MM.1S (cell line): ENCODE data around the gene UTS2R.

Experiments
- DNase-seq: peaks from one replicate; pipeline ENCODE4 v3.0.0-alpha.2; 2015
- H2AFZ ChIP-seq: fragments of 300-600 bp; sonication (generic); 2 replicates; pipeline ENCODE4 v1.6.0; 2016; ENCODE audit warnings: antibody characterized with exemption, low read length
- H3F3A ChIP-seq: fragments of 300-600 bp; sonication (generic); 2 replicates; pipeline ENCODE4 v1.6.1; 2016; ENCODE audit warnings: mild to moderate bottlenecking, antibody characterized with exemption, low read length, moderate library complexity, mixed read lengths; ENCODE audit not compliant: insufficient read depth
- H3K27ac ChIP-seq: fragments of 300-600 bp; sonication (generic); 2 replicates; pipeline ENCODE4 v1.5.1; 2016; ENCODE audit warnings: mild to moderate bottlenecking, low read length
- H3K27me3 ChIP-seq: fragments of 300-600 bp; sonication (generic); replicated peaks from 2 replicates; pipeline ENCODE4 v1.6.0; 2016; ENCODE audit warnings: low read length; ENCODE audit not compliant: insufficient read depth
- H3K36me3 ChIP-seq: fragments of 300-600 bp; sonication (generic); replicated peaks from 2 replicates; pipeline ENCODE4 v1.6.1; 2016; ENCODE audit warnings: mild to moderate bottlenecking, low read length, mixed read lengths; ENCODE audit not compliant: insufficient read depth
- H3K4me1 ChIP-seq: fragments of 300-600 bp; sonication (generic); 2 replicates; pipeline ENCODE4 v1.6.1; 2016; ENCODE audit warnings: low read length, mixed read lengths
- H3K4me2 ChIP-seq: fragments of 300-600 bp; sonication (generic); 2 replicates; pipeline ENCODE4 v1.6.0; 2016; ENCODE audit warnings: low read depth, low read length
- H3K4me3 ChIP-seq: fragments of 300-600 bp; sonication (generic); 2 replicates; pipeline ENCODE4 v1.5.1; 2016; ENCODE audit warnings: low read length, mixed read lengths
- H3K79me2 ChIP-seq: fragments of 300-600 bp; sonication (generic); 2 replicates; pipeline ENCODE4 v1.6.1; 2016; ENCODE audit warnings: mixed run types, low read length, mixed read lengths
- H3K9ac ChIP-seq: fragments of 300-600 bp; sonication (generic); 2 replicates; pipeline ENCODE4 v1.6.1; 2016; ENCODE audit warnings: low read length, mixed read lengths
- H3K9me2 ChIP-seq: fragments of 300-600 bp; sonication (generic); replicated peaks from 2 replicates; pipeline ENCODE4 v1.6.1; 2016; ENCODE audit warnings: mild to moderate bottlenecking, low read length, mixed read lengths; ENCODE audit not compliant: insufficient read depth
- H3K9me3 ChIP-seq: fragments of 300-600 bp; sonication (generic); replicated peaks from 2 replicates; pipeline ENCODE4 v1.6.1; 2016; ENCODE audit warnings: mild to moderate bottlenecking, low read length, mixed read lengths; ENCODE audit not compliant: insufficient read depth
- H4K20me1 ChIP-seq: fragments of 300-600 bp; sonication (generic); 2 replicates; pipeline ENCODE4 v1.6.1; 2016; ENCODE audit warnings: mild to moderate bottlenecking, low read length, moderate library complexity, mixed read lengths; ENCODE audit not compliant: insufficient read depth
- EZH2 ChIP-seq: fragments of 300-600 bp; sonication (generic); optimal IDR thresholded peaks from 2 replicates; pipeline ENCODE3; 2017; ENCODE audit warnings: low read depth, mild to moderate bottlenecking, antibody characterized with exemption, low read length, mixed read lengths
- EZH2phosphoT487 ChIP-seq: fragments of 300-600 bp; sonication (generic); IDR thresholded peaks from 2 replicates; pipeline ENCODE4 v1.6.1; 2018; ENCODE audit warnings: antibody characterized with exemption, low read length
- TF ChIP-seq, protein P1 (sequence below): fragments of 300-600 bp; sonication (generic); IDR thresholded peaks from 2 replicates; pipeline ENCODE4 v1.5.1; 2016; ENCODE audit warnings: antibody characterized with exemption, low read length, mixed read lengths

UTS2R gene

DNA sequence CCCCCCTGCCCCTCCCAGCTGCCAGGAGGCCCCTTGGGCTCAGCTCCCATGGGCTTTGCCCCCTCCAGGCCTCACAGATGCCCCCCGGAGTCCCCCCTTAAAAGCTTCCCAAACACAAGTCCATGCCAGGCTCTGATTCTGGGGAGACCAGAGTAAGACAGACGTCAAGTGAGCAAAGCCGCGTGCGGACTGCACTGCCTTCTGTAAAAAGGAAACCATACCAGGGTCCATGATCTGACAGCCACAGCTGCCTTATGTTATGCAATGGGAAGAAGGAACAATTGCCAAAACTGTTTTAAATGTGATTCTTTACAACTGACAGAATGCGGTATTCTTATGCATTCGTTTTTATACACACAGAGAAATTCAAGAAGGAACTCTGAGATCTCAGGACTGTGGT lies 28.6 kb downstream of the UTS2R start:
- Histone ChIP-seq H3K9me3 (no peaks in the 10 kb centered on the region), H3K9ac (no peak overlapping the region), H2AFZ (no peak overlapping the region), H3K4me3 (no peak overlapping the region), H3K79me2 (no peaks in the 10 kb centered on the region), H3K27ac (no peak overlapping the region), H3K4me1 (peaks cover 34% of the 10 kb centered on the region), H4K20me1 (no peaks in the 10 kb centered on the region), H3K4me2 (no peak overlapping the region), H3K27me3 (no peaks in the 10 kb centered on the region), H3K36me3 (no peaks in the 10 kb centered on the region), H3K9me2 (no peaks in the 10 kb centered on the region), H3F3A (peaks cover 25% of the 10 kb centered on the region)
- DNase-seq, result no peak
- TF ChIP-seq, protein P1, sequence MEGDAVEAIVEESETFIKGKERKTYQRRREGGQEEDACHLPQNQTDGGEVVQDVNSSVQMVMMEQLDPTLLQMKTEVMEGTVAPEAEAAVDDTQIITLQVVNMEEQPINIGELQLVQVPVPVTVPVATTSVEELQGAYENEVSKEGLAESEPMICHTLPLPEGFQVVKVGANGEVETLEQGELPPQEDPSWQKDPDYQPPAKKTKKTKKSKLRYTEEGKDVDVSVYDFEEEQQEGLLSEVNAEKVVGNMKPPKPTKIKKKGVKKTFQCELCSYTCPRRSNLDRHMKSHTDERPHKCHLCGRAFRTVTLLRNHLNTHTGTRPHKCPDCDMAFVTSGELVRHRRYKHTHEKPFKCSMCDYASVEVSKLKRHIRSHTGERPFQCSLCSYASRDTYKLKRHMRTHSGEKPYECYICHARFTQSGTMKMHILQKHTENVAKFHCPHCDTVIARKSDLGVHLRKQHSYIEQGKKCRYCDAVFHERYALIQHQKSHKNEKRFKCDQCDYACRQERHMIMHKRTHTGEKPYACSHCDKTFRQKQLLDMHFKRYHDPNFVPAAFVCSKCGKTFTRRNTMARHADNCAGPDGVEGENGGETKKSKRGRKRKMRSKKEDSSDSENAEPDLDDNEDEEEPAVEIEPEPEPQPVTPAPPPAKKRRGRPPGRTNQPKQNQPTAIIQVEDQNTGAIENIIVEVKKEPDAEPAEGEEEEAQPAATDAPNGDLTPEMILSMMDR, result no peak
- TF ChIP-seq EZH2 (no peak), EZH2phosphoT487 (no peak)

DNA sequence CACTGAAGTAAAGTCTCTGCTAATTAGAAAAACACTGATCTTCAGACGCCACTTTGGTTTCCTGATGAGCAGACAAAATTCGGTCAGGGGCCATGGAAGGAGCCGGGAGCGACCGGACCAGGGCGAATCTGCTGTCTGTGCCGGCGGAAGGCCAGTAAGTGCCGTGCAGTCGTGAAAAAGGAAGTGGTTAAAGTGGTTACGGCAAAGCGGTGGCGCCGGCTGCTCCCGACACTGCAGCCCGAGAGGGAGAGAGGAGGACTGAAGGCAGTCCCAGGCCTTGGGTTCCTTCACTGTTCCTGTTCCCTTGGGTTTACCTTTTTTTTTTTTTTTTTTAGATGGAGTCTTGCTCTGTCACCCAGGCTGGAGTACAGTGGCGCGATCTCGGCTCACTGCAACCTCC lies 29.3 kb downstream of the UTS2R start:
- DNase-seq, result peak; percentile 70
- Histone ChIP-seq H4K20me1 (no peaks in the 10 kb centered on the region), H3K9ac (0 out of 2 replicates have a peak overlapping the region, but pooled peaks have one; percentile 20), H3K79me2 (no peaks in the 10 kb centered on the region), H3K4me3 (0 out of 2 replicates have a peak overlapping the region, but pooled peaks have one; percentile 13), H3K9me2 (no peaks in the 10 kb centered on the region), H3K27me3 (no peaks in the 10 kb centered on the region), H3K27ac (peak overlapping the region; percentile 58; the same call in 1 of the 2 replicates), H2AFZ (no peak overlapping the region), H3K4me2 (peak overlapping the region; percentile 49), H3K4me1 (peaks cover 34% of the 10 kb centered on the region), H3K9me3 (no peaks in the 10 kb centered on the region), H3F3A (peaks cover 25% of the 10 kb centered on the region), H3K36me3 (no peaks in the 10 kb centered on the region)
- no peak for TF ChIP-seq EZH2phosphoT487
- TF ChIP-seq, protein P1, result no peak

DNA sequence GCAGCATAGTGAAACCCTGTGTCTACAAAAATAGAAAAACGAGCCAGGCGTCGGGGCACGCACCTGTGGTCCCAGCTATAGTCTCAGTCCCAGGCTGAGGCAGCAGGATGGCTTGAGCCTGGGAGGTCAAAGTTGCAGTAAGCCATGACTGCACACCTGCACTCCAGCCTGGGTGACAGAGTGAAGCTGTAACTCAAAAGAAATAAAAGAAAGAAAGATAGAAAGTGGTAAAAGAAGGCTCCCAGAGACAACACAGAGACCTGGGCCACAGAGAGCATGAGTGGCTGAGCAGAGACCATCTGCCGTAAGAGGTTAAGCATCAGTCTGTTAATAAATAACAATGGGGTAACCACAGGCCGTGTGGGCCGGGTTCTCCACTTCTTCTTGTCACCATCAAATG lies 31.3 kb downstream of the UTS2R start:
- H4K20me1 ChIP-seq, result no peaks in the 10 kb centered on the region
- peak overlapping the region; percentile 32 for H3K9ac ChIP-seq
- H3K36me3 ChIP-seq, result no peaks in the 10 kb centered on the region
- no peaks in the 10 kb centered on the region for H3K79me2 ChIP-seq
- H3K9me3 ChIP-seq, result no peaks in the 10 kb centered on the region
- peak overlapping the region; percentile 88 for H3K27ac ChIP-seq
- peaks cover 34% of the 10 kb centered on the region for H3K4me1 ChIP-seq
- H3K27me3 ChIP-seq, result no peaks in the 10 kb centered on the region
- no peak overlapping the region for H3K4me3 ChIP-seq
- H3K9me2 ChIP-seq, result no peaks in the 10 kb centered on the region
- no peak overlapping the region for H2AFZ ChIP-seq
- peaks cover 25% of the 10 kb centered on the region for H3F3A ChIP-seq
- peak overlapping the region; percentile 14; the same call in 1 of the 2 replicates for H3K4me2 ChIP-seq
- no peak for TF ChIP-seq EZH2
- TF ChIP-seq, protein P1, result no peak
- TF ChIP-seq EZH2phosphoT487, result no peak
- peak; percentile 91 for DNase-seq
